Neuronal stem cell (in vitro differentiated cells): ENCODE measurements around the gene ROBO1.

Source experiments
- DNase-seq: peaks from one replicate; pipeline ENCODE4 v3.0.0-alpha.2; 2013; ENCODE audit warnings: low spot score
- H2AFZ ChIP-seq: one replicate; pipeline ENCODE4 v1.6.1; 2013; ENCODE audit warnings: mild to moderate bottlenecking, low read length, inconsistent platforms
- H2AK5ac ChIP-seq: 2 replicates; pipeline ENCODE4 v1.6.1; 2013; ENCODE audit warnings: low read depth, mild to moderate bottlenecking, inconsistent platforms, low read length, moderate library complexity, mixed read lengths
- H2BK120ac ChIP-seq: 2 replicates; pipeline ENCODE4 v1.6.1; 2013; ENCODE audit warnings: low read depth, mild to moderate bottlenecking, inconsistent platforms, low read length, moderate library complexity, mixed read lengths
- H2BK12ac ChIP-seq: one replicate; pipeline ENCODE4 v1.6.1; 2013; ENCODE audit warnings: low read length, inconsistent platforms
- H2BK15ac ChIP-seq: 2 replicates; pipeline ENCODE4 v1.6.1; 2013; ENCODE audit warnings: mild to moderate bottlenecking, low read length, inconsistent platforms, mixed read lengths
- H2BK5ac ChIP-seq: one replicate; pipeline ENCODE4 v1.6.1; 2013; ENCODE audit warnings: inconsistent platforms, mild to moderate bottlenecking, low read length, moderate library complexity
- H3K14ac ChIP-seq: one replicate; pipeline ENCODE4 v1.6.1; 2013; ENCODE audit warnings: low read length, inconsistent platforms
- H3K18ac ChIP-seq: 2 replicates; pipeline ENCODE4 v1.6.1; 2013; ENCODE audit warnings: low read length, inconsistent platforms
- H3K23ac ChIP-seq: 2 replicates; pipeline ENCODE4 v1.6.1; 2013; ENCODE audit warnings: low read depth, mild to moderate bottlenecking, mixed read lengths, low read length, inconsistent platforms; ENCODE audit not compliant: poor library complexity
- H3K27ac ChIP-seq: replicated peaks from 3 replicates; pipeline ENCODE4 v1.5.1; 2013; ENCODE audit warnings: low read length, inconsistent platforms
- H3K27me3 ChIP-seq, 3 experiments: 2 replicates each; pipeline ENCODE4 v1.6.1; 2013; ENCODE audit warnings: low read length in 3 of 3, mild to moderate bottlenecking in 2 of 3, inconsistent platforms in 1 of 3, low read depth in 1 of 3, mixed read lengths in 1 of 3, moderate library complexity in 1 of 3; ENCODE audit not compliant: control insufficient read depth in 3 of 3, insufficient read depth in 3 of 3
- H3K36me3 ChIP-seq, 2 donors: replicated peaks in 1 of 2; 2 replicates each; pipeline ENCODE4 v1.6.1; 2013; ENCODE audit warnings: low read length in 2 of 2; ENCODE audit not compliant: control insufficient read depth in 2 of 2, insufficient read depth in 2 of 2
- H3K4ac ChIP-seq: 2 replicates; pipeline ENCODE4 v1.6.1; 2013; ENCODE audit warnings: inconsistent platforms, mild to moderate bottlenecking, low read length, moderate library complexity
- H3K4me1 ChIP-seq, 2 donors: 1 replicate in 1 of 2; 2 replicates in 1 of 2; pipeline ENCODE4 v1.6.1; 2013; ENCODE audit warnings: low read length in 2 of 2, low read depth in 1 of 2; ENCODE audit not compliant: control insufficient read depth in 2 of 2, insufficient read depth in 1 of 2
- H3K4me2 ChIP-seq: one replicate; pipeline ENCODE4 v1.6.1; 2013; ENCODE audit warnings: mild to moderate bottlenecking, low read length, inconsistent platforms; ENCODE audit not compliant: insufficient read depth, poor library complexity, severe bottlenecking
- H3K4me3 ChIP-seq, 2 donors: 2 replicates each; pipeline ENCODE4 v1.5.1; 2013; ENCODE audit warnings: low read length in 2 of 2, mild to moderate bottlenecking in 2 of 2, inconsistent platforms in 1 of 2, moderate library complexity in 1 of 2
- H3K79me1 ChIP-seq: one replicate; pipeline ENCODE4 v1.6.1; 2013; ENCODE audit warnings: low read depth, mild to moderate bottlenecking, inconsistent platforms, low read length, moderate library complexity
- H3K9ac ChIP-seq: one replicate; pipeline ENCODE4 v1.6.1; 2013; ENCODE audit warnings: mild to moderate bottlenecking, low read depth, low read length, inconsistent platforms; ENCODE audit not compliant: poor library complexity
- H3K9me3 ChIP-seq, 2 donors: replicated peaks in 1 of 2; 2 replicates each; pipeline versions ENCODE3 to v1.6.1; 2013; ENCODE audit warnings: low read length in 2 of 2, mild to moderate bottlenecking in 2 of 2, inconsistent platforms in 1 of 2, low read depth in 1 of 2, mixed read lengths in 1 of 2, moderate library complexity in 1 of 2; ENCODE audit not compliant: control insufficient read depth in 2 of 2, insufficient read depth in 1 of 2
- H4K8ac ChIP-seq: one replicate; pipeline ENCODE4 v1.6.1; 2013; ENCODE audit warnings: low read depth, mild to moderate bottlenecking, inconsistent platforms, low read length, moderate library complexity
- H4K91ac ChIP-seq: one replicate; pipeline ENCODE4 v1.6.1; 2013; ENCODE audit warnings: low read length, low read depth, mild to moderate bottlenecking, inconsistent platforms; ENCODE audit not compliant: poor library complexity
- WGBS, 2 donors: extraction: QIAGEN DNeasy Blood & Tissue Kit; methylation state at CpG; one replicate each; pipeline ENCODE4 v1.1.7; 2013; ENCODE audit warnings: missing lambda C conversion rate in 2 of 2, mixed read lengths in 1 of 2; ENCODE audit not compliant: insufficient read length in 2 of 2, insufficient replicate concordance in 1 of 2; ENCODE audit errors: extremely low coverage in 2 of 2; 5-methylcytosine and 5-hydroxymethylcytosine counted together

ROBO1 gene

GRCh38 chr3:79063624-79064023 is 704.2 kb downstream of the ROBO1 start:
- Histone ChIP-seq H3K27ac (no peak overlapping the region), H3K4me2 (no peak overlapping the region), H3K18ac (no peak overlapping the region), H3K4ac (no peak overlapping the region), H3K23ac (no peak overlapping the region), H3K9ac (no peak overlapping the region), H3K36me3 (no peaks in the 10 kb centered on the region), H2BK12ac (no peak overlapping the region), H3K14ac (no peak overlapping the region), H2BK120ac (no peak overlapping the region), H3K4me1 (no peaks in the 10 kb centered on the region), H2BK15ac (no peak overlapping the region), H3K9me3 (no peaks in the 10 kb centered on the region), H2BK5ac (no peak overlapping the region), H2AFZ (no peak overlapping the region), H3K4me3 (no peak overlapping the region), H2AK5ac (no peak overlapping the region), H3K79me1 (no peaks in the 10 kb centered on the region), H3K27me3 (no peaks in the 10 kb centered on the region), H4K8ac (no peak overlapping the region), H4K91ac (no peak overlapping the region)
- DNase-seq, result no peak
- no CpG with 5 or more reads among the region's 2 CpGs for WGBS, 2 donors

GRCh38 chr3:79057756-79058155 is 710.0 kb downstream of the ROBO1 start:
- Histone ChIP-seq H3K4me1 (no peaks in the 10 kb centered on the region), H3K23ac (no peak overlapping the region), H2BK5ac (no peak overlapping the region), H3K9me3 (peaks cover 1 to 5% of the 10 kb centered on the region in 2 donors), H3K36me3 (no peaks in the 10 kb centered on the region), H2AK5ac (no peak overlapping the region), H3K27ac (no peak overlapping the region), H4K8ac (no peak overlapping the region), H4K91ac (no peak overlapping the region), H2BK120ac (no peak overlapping the region), H3K18ac (no peak overlapping the region), H3K14ac (no peak overlapping the region), H3K4ac (no peak overlapping the region), H2BK12ac (no peak overlapping the region), H2AFZ (no peak overlapping the region), H3K4me2 (no peak overlapping the region), H2BK15ac (no peak overlapping the region), H3K79me1 (no peaks in the 10 kb centered on the region), H3K4me3 (no peak overlapping the region), H3K27me3 (no peaks in the 10 kb centered on the region), H3K9ac (no peak overlapping the region)
- no peak for DNase-seq
- WGBS, 2 donors, result no CpG with 5 or more reads among the region's 3 CpGs

- Histone ChIP-seq H2BK12ac (no peak overlapping the region), H4K91ac (no peak overlapping the region), H2BK120ac (no peak overlapping the region), H3K4ac (no peak overlapping the region), H2AFZ (no peak overlapping the region), H3K23ac (no peak overlapping the region), H2BK15ac (no peak overlapping the region), H3K18ac (no peak overlapping the region), H3K4me2 (no peak overlapping the region), H3K27ac (no peak overlapping the region), H3K36me3 (no peaks in the 10 kb centered on the region), H3K9ac (no peak overlapping the region), H3K4me3 (no peak overlapping the region), H3K14ac (no peak overlapping the region), H3K9me3 (peaks cover 1 to 14% of the 10 kb centered on the region in 2 donors), H3K27me3 (no peaks in the 10 kb centered on the region), H3K79me1 (no peaks in the 10 kb centered on the region), H3K4me1 (no peaks in the 10 kb centered on the region), H4K8ac (no peak overlapping the region), H2BK5ac (no peak overlapping the region), H2AK5ac (no peak overlapping the region)
- no CpG with 5 or more reads among the region's 7 CpGs for WGBS, 2 donors
- DNase-seq, result no peak
Measured at GRCh38 chr3:79056498-79056897, 711.3 kb downstream of the ROBO1 start.

- Histone ChIP-seq H3K4ac (no peak overlapping the region), H3K9ac (no peak overlapping the region), H3K4me2 (no peak overlapping the region), H2AK5ac (no peak overlapping the region), H3K4me1 (no peaks in the 10 kb centered on the region), H3K23ac (no peak overlapping the region), H2BK5ac (no peak overlapping the region), H3K27ac (no peak overlapping the region), H2BK120ac (no peak overlapping the region), H2BK15ac (no peak overlapping the region), H3K14ac (no peak overlapping the region), H3K18ac (no peak overlapping the region), H3K9me3 (peaks cover 1 to 14% of the 10 kb centered on the region in 2 donors), H3K4me3 (no peak overlapping the region), H2AFZ (no peak overlapping the region), H2BK12ac (no peak overlapping the region), H3K36me3 (no peaks in the 10 kb centered on the region), H3K27me3 (no peaks in the 10 kb centered on the region), H4K8ac (no peak overlapping the region), H4K91ac (no peak overlapping the region), H3K79me1 (no peaks in the 10 kb centered on the region)
- peak; percentile 21 for DNase-seq
- no CpG with 5 or more reads among the region's 9 CpGs for WGBS, 2 donors
Measured at GRCh38 chr3:79052054-79052681, 715.6 kb downstream of the ROBO1 start.
